COLO668 (cell line): ENCODE results near the gene GNPTG.

ENCODE experiments used
- DNase-seq: peaks from one replicate; lab custom pipeline; 2025; ENCODE audit not compliant: unreplicated experiment; lab: John Stamatoyannopoulos, UW

GNPTG gene

GRCh38 chr16:1346422-1347285, 5.1 kb upstream of the GNPTG start:
- DNase-seq = no peak

- DNase-seq = no peak
Observed at GRCh38 chr16:1347286-1347855, 4.4 kb upstream of the GNPTG start.

GRCh38 chr16:1347962-1348361, 3.8 kb upstream of the GNPTG start:
- DNase-seq = no peak

- DNase-seq = no peak
Observed at GRCh38 chr16:1348441-1348840, 3.3 kb upstream of the GNPTG start.

- DNase-seq = no peak
Observed at GRCh38 chr16:1348926-1349325, 2.8 kb upstream of the GNPTG start.

- DNase-seq = no peak
Observed at GRCh38 chr16:1349351-1349750, 2.4 kb upstream of the GNPTG start.

- no peak for DNase-seq
Observed at GRCh38 chr16:1349951-1350350, 1.8 kb upstream of the GNPTG start.

- no peak for DNase-seq
Observed at GRCh38 chr16:1350691-1351090, 1.0 kb upstream of the GNPTG start.

GRCh38 chr16:1351215-1351581, 533 bp upstream of the GNPTG start:
- no peak for DNase-seq

- no peak for DNase-seq
Observed at GRCh38 chr16:1354815-1355540, 3.2 kb downstream of the GNPTG start.

- DNase-seq = no peak
Observed at GRCh38 chr16:1355591-1355990, 3.9 kb downstream of the GNPTG start.

- no peak for DNase-seq
Observed at GRCh38 chr16:1356061-1356900, 4.5 kb downstream of the GNPTG start.

GRCh38 chr16:1357906-1358566, 6.3 kb downstream of the GNPTG start:
- DNase-seq = no peak

- no peak for DNase-seq
Observed at GRCh38 chr16:1361685-1362360, 10.1 kb downstream of the GNPTG start.

GRCh38 chr16:1362807-1363206, 11.1 kb downstream of the GNPTG start:
- DNase-seq = peak; percentile 6

GRCh38 chr16:1363501-1364041, 11.8 kb downstream of the GNPTG start:
- DNase-seq = peak; percentile 82

GRCh38 chr16:1364510-1364909, 12.8 kb downstream of the GNPTG start:
- DNase-seq = no peak

GRCh38 chr16:1366060-1366711, 14.5 kb downstream of the GNPTG start:
- DNase-seq = peak; percentile 40

GRCh38 chr16:1366712-1367299, 15.1 kb downstream of the GNPTG start:
- peak; percentile 90 for DNase-seq
